Stimulated activated naive CD8-positive, alpha-beta T cell treated with anti-CD3 and anti-CD28 coated beads, Interleukin-15, amount 100 ng/mL, for 72 hours (primary cell): ENCODE measurements around the gene EDEM1.

Experiments used
- ATAC-seq: fragments of 150-1000 bp; cut with Tn5 transposase; 2 replicates; pipeline ENCODE4 v1.10.0; 2021; ENCODE audit warnings: mild to moderate bottlenecking, moderate library complexity
- DNase-seq, 2 donors: peaks; one replicate each; pipeline ENCODE4 v3.0.0; 2021 to 2022
- H3K27ac Mint-ChIP-seq, 2 donors: one replicate each; pipeline ENCODE4 v1.8.0; 2022; ENCODE audit warnings: mild to moderate bottlenecking in 2 of 2, mixed read lengths in 2 of 2, moderate library complexity in 2 of 2
- H3K27me3 Mint-ChIP-seq: one replicate; pipeline ENCODE4 v1.8.0; 2022; ENCODE audit warnings: mixed read lengths
- H3K4me1 Mint-ChIP-seq: one replicate; pipeline ENCODE4 v1.8.0; 2022; ENCODE audit warnings: mild to moderate bottlenecking, mixed read lengths
- H3K4me3 Mint-ChIP-seq, 2 donors: one replicate each; pipeline ENCODE4 v1.8.0; 2022; ENCODE audit warnings: mild to moderate bottlenecking in 2 of 2, mixed read lengths in 2 of 2, moderate library complexity in 1 of 2
- H3K9me3 Mint-ChIP-seq, 2 donors: one replicate each; pipeline ENCODE4 v1.8.0; 2022; ENCODE audit warnings: mixed read lengths in 2 of 2

The EDEM1 gene

DNA sequence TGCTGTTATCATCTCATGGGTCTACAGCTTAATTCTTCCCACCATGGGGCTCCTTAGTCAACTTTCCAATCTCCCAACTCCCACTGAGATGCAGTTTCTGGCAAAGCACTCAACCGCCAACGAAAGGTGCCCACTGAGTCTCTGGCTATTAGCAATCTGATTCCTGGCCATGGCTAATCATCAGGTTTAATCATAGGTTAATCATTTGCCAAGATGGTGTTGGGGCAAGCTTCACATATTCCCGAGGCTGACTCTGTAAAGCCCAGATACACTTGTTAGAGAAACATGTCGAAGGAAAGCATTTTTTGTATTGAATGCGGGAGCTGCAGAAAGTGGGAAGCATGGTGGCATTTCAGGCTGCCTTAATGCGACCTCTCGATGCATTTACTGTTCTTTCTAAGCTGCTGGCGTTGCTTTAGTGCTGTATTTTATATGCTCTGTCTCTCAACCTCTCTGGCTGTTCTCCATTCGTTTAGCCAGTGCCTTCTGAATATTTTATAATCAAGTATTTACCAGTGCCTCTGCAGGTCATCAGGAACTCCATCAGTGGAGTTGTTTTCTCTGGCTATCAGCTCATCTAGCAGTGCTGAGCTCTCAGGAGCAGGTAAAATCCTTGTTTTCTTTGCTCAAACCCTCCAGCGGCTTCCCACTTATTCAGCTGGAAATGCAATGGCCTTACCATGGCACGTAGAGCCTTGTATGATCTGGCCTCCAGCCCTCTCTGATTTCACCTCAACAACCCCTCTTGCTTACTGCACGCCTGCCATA lies 67.0 kb downstream of the EDEM1 start:
- no peaks in the 10 kb centered on the region for H3K9me3 Mint-ChIP-seq
- H3K27me3 Mint-ChIP-seq = no peaks in the 10 kb centered on the region

DNA sequence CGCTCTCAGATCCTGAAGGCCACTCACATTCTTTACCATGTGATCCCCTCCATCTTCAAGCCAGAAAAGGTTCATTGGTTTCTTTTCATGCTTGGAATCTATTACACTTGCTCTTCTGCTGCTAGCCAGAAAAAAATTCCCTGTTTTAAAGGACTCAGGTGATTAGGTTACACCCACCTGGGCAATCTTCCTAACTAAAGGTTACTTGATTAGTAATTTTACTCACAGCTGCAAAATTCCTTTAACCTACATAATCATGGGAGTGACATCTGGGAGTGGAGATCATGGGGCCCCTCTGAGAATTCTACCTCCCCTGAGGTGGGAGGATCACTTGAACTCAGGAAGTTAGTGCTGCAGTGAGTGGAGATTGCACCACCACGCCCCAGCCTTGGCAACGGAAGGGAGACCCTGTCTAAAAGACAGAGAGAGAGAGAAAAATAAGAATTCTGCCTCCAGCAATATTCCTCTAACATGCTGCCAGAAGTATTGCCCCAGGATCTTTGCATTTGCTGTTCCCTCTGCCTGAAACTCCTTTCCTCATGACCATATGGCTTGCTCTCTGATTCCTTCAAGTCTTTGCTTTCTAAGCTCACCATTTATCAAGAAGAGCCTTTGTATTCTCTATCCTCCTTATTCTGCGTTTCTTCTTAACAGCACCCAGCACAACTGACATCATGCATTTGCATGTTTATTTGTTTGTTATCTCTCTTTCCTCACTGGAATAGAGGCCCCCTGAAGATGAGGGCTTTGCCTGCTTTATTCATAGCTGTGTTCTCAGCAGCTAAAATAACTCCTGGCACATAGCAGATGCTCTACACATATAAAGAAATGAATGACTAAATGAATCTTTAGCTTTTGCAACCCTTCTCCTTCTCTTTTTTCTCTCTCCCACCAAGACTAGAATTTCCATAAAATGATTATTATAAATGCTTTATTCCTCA lies 68.2 kb downstream of the EDEM1 start:
- no peak for ATAC-seq
- no peaks in the 10 kb centered on the region for H3K4me1 Mint-ChIP-seq
- H3K27me3 Mint-ChIP-seq = no peaks in the 10 kb centered on the region
- H3K4me3 Mint-ChIP-seq = no peak overlapping the region
- no peak for DNase-seq
- H3K9me3 Mint-ChIP-seq = no peaks in the 10 kb centered on the region
- no peak overlapping the region for H3K27ac Mint-ChIP-seq

More for the DNA sequence above, 67.0 kb downstream of the EDEM1 start:
- DNase-seq = no peak
- Mint-ChIP-seq H3K4me1 (no peaks in the 10 kb centered on the region), H3K27ac (no peak overlapping the region), H3K4me3 (no peak overlapping the region)
- ATAC-seq = no peak

DNA sequence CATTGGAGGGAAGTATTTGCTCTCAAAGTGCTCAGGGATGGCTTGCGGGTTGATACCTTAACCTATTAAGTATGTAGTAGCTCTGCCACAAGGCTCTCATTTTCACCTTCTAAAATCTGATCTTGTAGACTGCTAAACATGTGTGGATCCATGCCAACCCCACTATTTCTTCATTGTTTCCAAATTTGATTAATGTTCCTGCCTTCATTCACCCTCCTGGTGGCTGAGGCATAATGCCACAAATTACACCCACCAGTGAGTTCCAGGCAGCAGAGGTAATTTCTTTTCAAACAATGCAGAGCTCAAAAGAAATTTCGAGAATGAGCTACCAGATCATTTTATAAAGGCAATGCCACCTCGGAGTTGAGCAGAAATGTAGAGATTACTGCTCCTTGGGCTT lies 71.0 kb downstream of the EDEM1 start:
- H3K9me3 Mint-ChIP-seq = no peaks in the 10 kb centered on the region
- ATAC-seq = no peak
- no peak for DNase-seq
- H3K27me3 Mint-ChIP-seq = no peaks in the 10 kb centered on the region
- no peak overlapping the region for H3K27ac Mint-ChIP-seq
- H3K4me3 Mint-ChIP-seq = no peak overlapping the region
- no peaks in the 10 kb centered on the region for H3K4me1 Mint-ChIP-seq

DNA sequence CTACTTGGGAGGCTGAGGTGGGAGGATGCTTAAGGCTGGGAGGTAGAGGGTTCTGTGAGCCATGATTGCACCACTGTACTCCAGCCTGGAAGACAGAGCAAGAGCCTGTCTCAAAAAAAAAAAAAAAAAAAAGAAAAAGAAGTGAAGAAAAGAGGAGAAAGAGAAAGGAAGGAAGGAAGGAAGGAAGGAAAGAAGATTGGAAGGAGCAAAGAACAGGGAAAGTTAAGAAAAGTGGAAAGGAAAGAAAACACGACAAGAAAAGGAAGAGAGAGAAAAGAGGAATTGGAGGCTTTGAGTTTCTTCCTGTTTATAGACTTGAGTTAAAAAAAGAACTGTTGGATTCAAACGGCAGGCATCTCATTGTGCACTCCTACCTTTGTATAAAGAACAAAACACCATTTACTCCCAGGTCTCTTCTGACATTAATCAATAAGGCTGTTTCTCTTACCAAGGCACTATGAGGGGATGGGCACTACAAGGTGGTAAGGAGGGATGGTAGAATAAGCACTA lies 73.5 kb downstream of the EDEM1 start:
- DNase-seq = no peak
- no peaks in the 10 kb centered on the region for H3K4me1 Mint-ChIP-seq
- peak overlapping the region in 1 of 2 donors; percentile 62 for H3K27ac Mint-ChIP-seq
- H3K27me3 Mint-ChIP-seq = no peaks in the 10 kb centered on the region
- no peak for ATAC-seq
- no peaks in the 10 kb centered on the region for H3K9me3 Mint-ChIP-seq
- H3K4me3 Mint-ChIP-seq = no peak overlapping the region

DNA sequence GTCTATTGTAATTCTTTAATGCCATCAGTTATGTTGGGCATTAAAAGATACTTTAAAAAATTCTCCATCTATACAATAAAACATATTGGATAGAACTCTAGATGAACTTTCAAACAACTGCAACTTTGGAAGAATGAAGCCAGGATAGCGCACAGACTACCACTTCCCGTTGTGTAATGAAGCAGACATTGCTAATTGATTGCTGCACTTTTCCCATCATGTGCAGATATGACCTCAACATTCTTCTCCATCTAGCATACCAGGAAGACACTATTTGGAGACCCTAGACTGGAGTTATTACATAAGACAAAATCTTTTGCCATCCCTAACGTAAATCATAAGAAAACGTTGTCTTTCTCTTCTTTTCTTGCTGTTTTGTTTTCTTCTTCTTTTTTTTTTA lies 75.0 kb downstream of the EDEM1 start:
- no peaks in the 10 kb centered on the region for H3K4me1 Mint-ChIP-seq
- H3K27me3 Mint-ChIP-seq = no peaks in the 10 kb centered on the region
- DNase-seq (no peak), ATAC-seq (no peak)
- H3K4me3 Mint-ChIP-seq = no peak overlapping the region
- H3K27ac Mint-ChIP-seq = no peak overlapping the region
- H3K9me3 Mint-ChIP-seq = no peaks in the 10 kb centered on the region

DNA sequence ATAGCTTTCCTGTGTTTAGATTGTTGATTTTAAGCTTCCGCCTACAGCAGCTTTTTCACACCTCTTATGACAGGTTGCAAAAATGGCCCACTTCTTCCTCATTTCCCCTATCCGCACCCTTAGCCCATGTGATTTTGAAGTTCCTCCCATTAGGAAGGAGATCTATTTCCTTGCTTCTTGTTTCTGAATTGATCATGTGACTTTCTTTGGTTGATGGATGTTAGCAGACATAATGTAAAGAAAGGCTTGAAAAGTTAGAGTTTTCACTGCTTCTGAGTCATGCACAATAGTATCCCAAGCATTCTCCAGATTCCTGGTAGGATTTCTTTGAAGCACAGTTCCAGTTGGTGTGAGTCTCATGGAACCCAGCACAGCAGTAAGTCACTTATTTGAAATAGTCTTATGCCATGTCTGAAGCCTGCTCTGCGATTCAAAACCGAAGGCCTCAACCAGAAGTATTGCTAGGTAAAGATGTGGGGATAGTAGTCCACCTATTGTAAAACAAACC lies 76.6 kb downstream of the EDEM1 start:
- H3K9me3 Mint-ChIP-seq = no peaks in the 10 kb centered on the region
- no peaks in the 10 kb centered on the region for H3K27me3 Mint-ChIP-seq

DNA sequence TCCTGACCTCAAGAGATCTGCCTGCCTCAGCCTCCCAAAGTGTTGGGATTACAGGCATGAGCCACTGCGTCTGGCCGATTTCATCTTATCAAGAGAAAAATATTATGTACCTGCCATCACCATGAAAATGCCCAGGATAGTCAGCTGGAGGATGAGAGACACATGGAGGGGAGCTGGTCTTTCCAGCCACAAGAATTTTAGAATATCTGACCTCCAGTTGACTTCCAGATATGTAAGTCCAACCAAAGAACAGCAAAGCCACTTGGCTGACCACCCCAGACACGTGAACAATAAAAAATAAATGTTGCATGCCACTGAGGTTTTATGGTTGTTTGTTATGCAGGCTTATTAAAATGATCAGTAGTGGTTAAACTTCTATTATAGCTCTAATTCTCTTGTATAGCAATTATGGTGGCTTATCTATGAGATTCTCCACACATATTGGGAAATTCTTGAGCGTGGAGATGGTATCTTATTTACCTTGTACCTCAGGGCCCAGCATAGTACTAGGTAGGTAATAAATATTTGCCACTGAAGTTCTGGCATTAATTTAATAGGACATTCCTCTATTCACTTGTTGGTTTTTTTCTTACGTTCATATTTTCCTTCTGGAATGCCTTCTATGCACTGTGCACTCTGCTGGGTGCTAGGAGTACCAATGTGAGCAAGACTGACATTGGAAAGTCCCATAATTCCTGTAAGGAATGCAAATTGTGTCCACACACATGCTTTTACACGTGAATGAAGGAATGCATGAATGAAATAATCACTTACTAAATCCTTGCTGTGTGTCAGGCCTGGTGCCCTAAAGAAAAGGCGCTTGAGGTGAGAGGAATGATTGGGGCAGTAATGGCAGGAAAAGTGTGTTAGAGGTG lies 77.6 kb downstream of the EDEM1 start:
- Mint-ChIP-seq H3K4me1 (no peaks in the 10 kb centered on the region), H3K27me3 (no peaks in the 10 kb centered on the region), H3K4me3 (no peak overlapping the region), H3K9me3 (no peaks in the 10 kb centered on the region), H3K27ac (no peak overlapping the region)
- no peak for DNase-seq
- no peak for ATAC-seq

More for the DNA sequence above, 76.6 kb downstream of the EDEM1 start:
- Mint-ChIP-seq H3K4me1 (no peaks in the 10 kb centered on the region), H3K4me3 (no peak overlapping the region), H3K27ac (no peak overlapping the region)
- ATAC-seq (no peak), DNase-seq (no peak)

DNA sequence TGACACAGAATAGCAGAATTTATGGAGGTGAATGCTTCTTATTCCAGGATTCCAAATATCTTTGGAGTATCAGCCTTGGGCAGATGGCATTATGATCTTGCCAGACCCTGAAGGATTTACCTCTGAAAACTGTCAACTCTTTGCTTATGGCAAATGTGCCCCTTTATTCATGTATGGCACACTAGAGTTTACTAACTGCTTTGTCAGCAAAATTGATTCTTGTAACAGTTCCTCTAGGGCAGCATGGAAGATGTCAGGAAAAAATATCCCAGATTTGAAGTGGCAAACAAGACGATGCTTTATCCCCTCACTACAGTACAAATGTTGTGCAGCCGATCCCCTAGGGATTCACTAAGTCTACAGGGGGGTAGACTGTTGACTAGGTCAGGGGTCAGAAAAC lies 79.7 kb downstream of the EDEM1 start:
- Mint-ChIP-seq H3K4me3 (no peak overlapping the region), H3K4me1 (no peaks in the 10 kb centered on the region), H3K9me3 (no peaks in the 10 kb centered on the region), H3K27me3 (no peaks in the 10 kb centered on the region), H3K27ac (no peak overlapping the region)
- ATAC-seq (no peak), DNase-seq (no peak)

DNA sequence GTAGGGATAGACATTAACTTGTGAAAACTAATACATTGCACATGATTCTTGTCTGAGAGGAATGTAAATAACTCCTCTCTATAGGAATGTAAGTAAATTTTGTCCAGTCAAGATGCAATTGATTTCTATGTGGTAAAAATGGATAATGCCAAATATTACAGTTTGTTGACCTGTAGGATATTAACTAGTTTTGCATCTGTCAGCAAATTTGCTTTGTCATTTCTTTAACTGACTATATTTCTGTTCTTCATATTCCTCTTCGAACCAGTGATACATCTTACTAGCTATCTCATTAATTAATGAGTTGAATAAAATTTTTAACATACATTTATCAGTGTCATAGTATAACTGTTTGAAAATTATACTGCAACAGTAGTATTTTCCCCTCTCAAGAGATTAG lies 80.4 kb downstream of the EDEM1 start:
- DNase-seq = no peak
- Mint-ChIP-seq H3K4me3 (no peak overlapping the region), H3K9me3 (no peaks in the 10 kb centered on the region), H3K27ac (no peak overlapping the region), H3K27me3 (no peaks in the 10 kb centered on the region), H3K4me1 (no peaks in the 10 kb centered on the region)
- no peak for ATAC-seq
